Measurements from ENCODE around the gene CIB2.

GRCh38 chr15:78067328-78068228, 63.7 kb downstream of the CIB2 start:
- TF ChIP-seq POLR2A (IDR thresholded peaks at IDR 0.05) (no peak), CTCF (IDR thresholded peaks at IDR 0.05) (no peak)

Data from stomach (tissue), 4 donors.